ENCODE measurements around the gene IL15RA.

DNA sequence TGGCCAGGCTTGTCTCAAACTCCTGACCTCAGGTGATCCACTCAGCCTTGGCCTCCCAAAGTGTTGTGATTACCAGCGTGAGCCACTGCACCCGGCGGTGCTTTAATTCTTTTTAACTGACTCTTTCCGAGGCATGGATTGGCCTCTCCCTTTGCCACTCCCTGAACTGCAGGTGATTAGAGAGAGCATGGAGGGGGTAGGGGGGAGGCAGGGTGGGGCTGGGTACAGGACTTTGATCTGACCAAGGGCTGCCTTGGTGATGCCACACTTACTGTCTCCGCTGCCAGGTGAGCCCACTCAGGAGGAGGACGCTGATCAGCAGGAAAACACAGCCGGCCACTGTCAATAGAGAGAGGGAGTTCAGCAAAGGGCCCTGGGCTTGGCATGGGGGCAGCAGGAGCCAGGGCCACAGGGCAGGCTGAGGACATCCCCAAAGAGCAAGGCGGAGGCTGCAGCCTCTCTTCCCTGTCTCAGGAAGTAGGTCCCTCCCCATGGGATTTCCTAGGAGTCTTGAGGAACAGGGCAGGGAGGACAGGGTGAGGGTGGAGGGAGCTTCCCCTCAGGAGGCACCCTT, 40.5 kb upstream of the IL15RA start:
- TF ChIP-seq POLR2A (IDR thresholded peaks at IDR 0.05; ENCODE audit: low read length) (no peak), GATA1 (IDR thresholded peaks at IDR 0.05; ENCODE audit: low read depth, low read length) (no peak)

All from erythroblast (primary cell).